Measurements from ENCODE around the gene MAGEB18. TPM values are rescaled to one million over a fixed set of nuclear protein-coding genes. Genes with fewer than 3 reads are reported as not detected.

MAGEB18 gene
- total and polyA plus RNA-seq, 2 of the 8 experiments (the other 6 are each of a cell fraction or from before 2014, with no cell fraction given): not detected

GRCh38 chrX:26160301-26160700, 22.2 kb downstream of the MAGEB18 start, which contains the start of gene MAGEB6B:
Gene MAGEB6B, plus strand, starts transcription at chrX:26160601. Its CDS starts 0 bp downstream, at chrX:26160601.
- no peak within 1 kb of the TSS for H3K4me2 ChIP-seq (ENCODE audit: insufficient read depth in 1 of 2, low read depth in 2 of 2, low read length in 2 of 2)
- ChIA-PET POLR2A (ENCODE audit: partially characterized antibody) (no interaction called here), CTCF (ENCODE audit: partially characterized antibody) (no interaction called here)
- no peak within 1 kb of the TSS for H2BK20ac ChIP-seq (ENCODE audit: low read length)
- H4K5ac ChIP-seq (ENCODE audit: insufficient read length, low read depth, low read length): no peak within 1 kb of the TSS
- H3K14ac ChIP-seq (ENCODE audit: insufficient read length): no peak within 1 kb of the TSS
- no peak for DNase-seq (ENCODE audit: low read depth in 1 of 2, low spot score in 2 of 2)
- H3K9me3 ChIP-seq (ENCODE audit: insufficient read depth in 2 of 2, low read depth in 1 of 2, low read length in 1 of 2): no peaks in the 10 kb centered on the region; a peak in 1 of 4 replicates
- no peak within 1 kb of the TSS for H2BK15ac ChIP-seq (ENCODE audit: low read length)
- no peaks in the 10 kb centered on the region for H3K79me1 ChIP-seq (ENCODE audit: low read depth, low read length)
- H4K91ac ChIP-seq (replicated peaks; ENCODE audit: insufficient read length, low read length): no peak within 1 kb of the TSS
- H3K79me2 ChIP-seq (ENCODE audit: control insufficient read depth in 1 of 2, insufficient read depth in 2 of 2, low read length in 2 of 2): no peaks in the 10 kb centered on the region
- no peak within 1 kb of the TSS for H3K23ac ChIP-seq (ENCODE audit: insufficient read length)
- H3K23me2 ChIP-seq (ENCODE audit: low read depth, low read length): no peaks in the 10 kb centered on the region
- no peak within 1 kb of the TSS for H3K9ac ChIP-seq (replicated peaks in 1 of 4; ENCODE audit: extremely low read depth in 1 of 4, low read depth in 3 of 4, low read length in 3 of 4)
- no peak within 1 kb of the TSS for H2BK12ac ChIP-seq (ENCODE audit: low read depth, low read length)
- no peak within 1 kb of the TSS for H3K27ac ChIP-seq (ENCODE audit: low read depth, low read length)
- no peaks in the 10 kb centered on the region for H3K36me3 ChIP-seq (ENCODE audit: control insufficient read depth in 2 of 4, insufficient read depth in 4 of 4, low read length in 3 of 4)
- H3K4ac ChIP-seq (replicated peaks; ENCODE audit: insufficient read length, low read depth, low read length): no peak within 1 kb of the TSS
- WGBS, 2 experiments (ENCODE audit: extremely low coverage in 1 of 2, insufficient coverage in 1 of 2, insufficient read length in 1 of 2, insufficient replicate concordance in 2 of 2, low coverage in 1 of 2, low lambda C conversion rate in 2 of 2, missing lambda C conversion rate in 1 of 2): 100% methylated on average over 6 of the region's 10 CpGs; no CpG with 5 or more reads in 1 of the 2 experiments
- H2AFZ ChIP-seq (ENCODE audit: low read length): no peak within 1 kb of the TSS
- no peak for FAIRE-seq
- H3K4me1 ChIP-seq (replicated peaks in 1 of 4; ENCODE audit: control insufficient read depth in 3 of 4, insufficient read depth in 4 of 4, low read length in 3 of 4): no peaks in the 10 kb centered on the region
- H3K4me3 ChIP-seq (ENCODE audit: extremely low read depth in 1 of 4, insufficient read depth in 2 of 4, low read depth in 3 of 4, low read length in 4 of 4): no peak within 1 kb of the TSS
- H2BK120ac ChIP-seq (replicated peaks; ENCODE audit: low read depth, low read length): no peak within 1 kb of the TSS
- no peak within 1 kb of the TSS for H3K56ac ChIP-seq (replicated peaks; ENCODE audit: insufficient read length, low read depth, low read length)
- no peak within 1 kb of the TSS for H4K8ac ChIP-seq (ENCODE audit: extremely low read depth, insufficient read depth, low read length)
- H4K20me1 ChIP-seq (replicated peaks in 1 of 2; ENCODE audit: control insufficient read depth in 1 of 2, insufficient read depth in 2 of 2, low read length in 2 of 2): no peaks in the 10 kb centered on the region
- H2BK5ac ChIP-seq (ENCODE audit: low read depth, low read length): no peak within 1 kb of the TSS
- H2AK5ac ChIP-seq (ENCODE audit: low read depth, low read length): no peak within 1 kb of the TSS
- no peaks in the 10 kb centered on the region for H3K27me3 ChIP-seq (replicated peaks in 1 of 4; ENCODE audit: control insufficient read depth in 3 of 4, extremely low read depth in 1 of 4, insufficient read depth in 3 of 4, low read length in 3 of 4)
- H3K18ac ChIP-seq (ENCODE audit: extremely low read depth, low read length): no peak within 1 kb of the TSS
- TF ChIP-seq MAFK (IDR thresholded peaks at IDR 0.05; ENCODE audit: low read depth, low read length) (no peak), JUND (IDR thresholded peaks at IDR 0.05; ENCODE audit: low read length) (no peak), GTF2F1 (IDR thresholded peaks at IDR 0.05; ENCODE audit: borderline replicate concordance, low read depth, low read length) (no peak), TAF7 (optimal IDR thresholded peaks at IDR 0.05; ENCODE audit: borderline replicate concordance, low read depth, low read length) (no peak), YY1 (IDR thresholded peaks at IDR 0.05; ENCODE audit: low read depth, low read length) (no peak), GABPA (IDR thresholded peaks at IDR 0.05; ENCODE audit: borderline replicate concordance, insufficient read depth, low read length) (no peak), RNF2 (IDR thresholded peaks at IDR 0.05; ENCODE audit: borderline replicate concordance, low read depth, low read length, missing control alignments, poor library complexity, severe bottlenecking) (no peak), ATF3 (IDR thresholded peaks at IDR 0.05; ENCODE audit: insufficient read depth, low read depth, low read length) (no peak), MAX (IDR thresholded peaks at IDR 0.05) (no peak), BRCA1 (IDR thresholded peaks at IDR 0.05; ENCODE audit: low read depth, low read length) (no peak), CBX8 (IDR thresholded peaks at IDR 0.05; ENCODE audit: borderline replicate concordance, low read depth, low read length) (no peak), SP4 (IDR thresholded peaks at IDR 0.05; ENCODE audit: low read length) (no peak), SP2 (IDR thresholded peaks at IDR 0.05; ENCODE audit: low read length) (no peak), ASH2L (IDR thresholded peaks at IDR 0.05; ENCODE audit: low read length) (no peak), SP1 (IDR thresholded peaks at IDR 0.05; ENCODE audit: low read depth, low read length) (no peak)
